Loucy (cell line): ENCODE measurements around the gene B3GAT3.

ENCODE experiments used
- H2AFZ ChIP-seq: fragments of 200-600 bp; sonication (generic); 2 replicates; pipeline ENCODE4 v1.6.0; 2016; ENCODE audit warnings: antibody characterized with exemption, mild to moderate bottlenecking, low read length, moderate library complexity
- H3F3A ChIP-seq: fragments of 200-600 bp; 2 replicates; pipeline ENCODE4 v1.6.0; 2016; ENCODE audit warnings: antibody characterized with exemption, low read depth, mild to moderate bottlenecking
- H3K27me3 ChIP-seq: fragments of 200-600 bp; sonication (generic); 2 replicates; pipeline ENCODE4 v1.6.1; 2014; ENCODE audit warnings: low read length, mild to moderate bottlenecking; ENCODE audit not compliant: insufficient read depth, poor library complexity, severe bottlenecking
- H3K36me3 ChIP-seq: fragments of 200-600 bp; sonication (generic); 2 replicates; pipeline ENCODE4 v1.6.1; 2016; ENCODE audit warnings: low read length; ENCODE audit not compliant: insufficient read depth
- H3K4me1 ChIP-seq: fragments of 200-600 bp; sonication (generic); 2 replicates; pipeline ENCODE4 v1.5.1; 2014; ENCODE audit warnings: low read length, mild to moderate bottlenecking; ENCODE audit not compliant: insufficient read depth, poor library complexity, severe bottlenecking
- H3K4me2 ChIP-seq: fragments of 200-600 bp; sonication (generic); 2 replicates; pipeline ENCODE4 v1.6.0; 2014; ENCODE audit warnings: antibody characterized with exemption, low read length, low read depth, mild to moderate bottlenecking; ENCODE audit not compliant: poor library complexity, severe bottlenecking
- H3K4me3 ChIP-seq: fragments of 200-600 bp; sonication (generic); 2 replicates; pipeline ENCODE4 v1.5.1; 2014; ENCODE audit warnings: low read length, mild to moderate bottlenecking, mixed read lengths; ENCODE audit not compliant: poor library complexity, severe bottlenecking
- H3K79me2 ChIP-seq: fragments of 200-600 bp; sonication (generic); 2 replicates; pipeline ENCODE4 v1.6.1; 2014; ENCODE audit warnings: low read length; ENCODE audit not compliant: insufficient read depth
- H3K9ac ChIP-seq: fragments of 200-600 bp; sonication (generic); 2 replicates; pipeline ENCODE4 v1.6.0; 2014; ENCODE audit warnings: mild to moderate bottlenecking, low read depth, low read length, moderate library complexity; ENCODE audit not compliant: poor library complexity, severe bottlenecking
- H3K9me2 ChIP-seq: fragments of 200-600 bp; sonication (generic); replicated peaks from 2 replicates; pipeline ENCODE4 v1.6.1; 2016; ENCODE audit warnings: low read depth, low read length, mixed read lengths
- H3K9me3 ChIP-seq: fragments of 200-600 bp; sonication (generic); 2 replicates; pipeline ENCODE4 v1.6.1; 2014; ENCODE audit warnings: mild to moderate bottlenecking, antibody characterized with exemption, low read length, low read depth; ENCODE audit not compliant: insufficient read depth
- H4K20me1 ChIP-seq: fragments of 200-600 bp; sonication (generic); 2 replicates; pipeline ENCODE4 v1.6.0; 2014; ENCODE audit warnings: antibody characterized with exemption, low read length, mild to moderate bottlenecking; ENCODE audit not compliant: insufficient read depth, poor library complexity, severe bottlenecking
- CTCF ChIP-seq: fragments of 200-600 bp; sonication (generic); conservative IDR thresholded peaks from 2 replicates; pipeline ENCODE4 v1.5.1; 2014; ENCODE audit warnings: mild to moderate bottlenecking, antibody characterized with exemption, low read length
- EZH2phosphoT487 ChIP-seq: fragments of 200-600 bp; IDR thresholded peaks from 2 replicates; pipeline ENCODE4 v1.6.1; 2018; ENCODE audit warnings: antibody characterized with exemption, mild to moderate bottlenecking, moderate library complexity, borderline replicate concordance

B3GAT3 gene

GRCh38 chr11:62612366-62613290 lies 9.2 kb downstream of the B3GAT3 start, which contains the start of the genes EML3 and ROM1:
Gene EML3 (minus strand): TSS chr11:62612775. CDS start chr11:62612457, 318 bp downstream.
Gene ROM1 (plus strand): TSS chr11:62613257. CDS start chr11:62613282, 25 bp downstream.
- H3K4me3 ChIP-seq, result peak within 1 kb of the TSS; percentile 90
- no peaks in the 10 kb centered on the region for H3K27me3 ChIP-seq
- H2AFZ ChIP-seq, result peak within 1 kb of the TSS; percentile 80
- no peaks in the 10 kb centered on the region for H4K20me1 ChIP-seq
- peaks cover 14% of the 10 kb centered on the region; the same call in 1 of the 2 replicates for H3K79me2 ChIP-seq
- peak within 1 kb of the TSS; percentile 81 for H3K4me2 ChIP-seq
- peaks cover 8% of the 10 kb centered on the region for H3F3A ChIP-seq
- H3K9ac ChIP-seq, result peak within 1 kb of the TSS; percentile 80
- TF ChIP-seq EZH2phosphoT487, result no peak
- TF ChIP-seq CTCF, result peak; percentile 91
- H3K9me3 ChIP-seq, result no peaks in the 10 kb centered on the region
- no peaks in the 10 kb centered on the region for H3K36me3 ChIP-seq
- H3K4me1 ChIP-seq, result peaks cover 23% of the 10 kb centered on the region
- no peaks in the 10 kb centered on the region for H3K9me2 ChIP-seq

- no peak for TF ChIP-seq CTCF
- no peak for TF ChIP-seq EZH2phosphoT487
- H2AFZ ChIP-seq, result peak overlapping the region; percentile 79
Measured at GRCh38 chr11:62611705-62612365, 10.0 kb downstream of the B3GAT3 start.

GRCh38 chr11:62610814-62611704 lies 10.7 kb downstream of the B3GAT3 start:
- no peaks in the 10 kb centered on the region for H3K9me3 ChIP-seq
- H3K79me2 ChIP-seq, result peaks cover 14% of the 10 kb centered on the region; the same call in 1 of the 2 replicates
- no peaks in the 10 kb centered on the region for H4K20me1 ChIP-seq
- H3K36me3 ChIP-seq, result no peaks in the 10 kb centered on the region
- H3K4me3 ChIP-seq, result peak overlapping the region; percentile 90
- H3K9ac ChIP-seq, result peak overlapping the region; percentile 80
- H2AFZ ChIP-seq, result 0 out of 2 replicates have a peak overlapping the region, but pooled peaks have one; percentile 79
- H3K9me2 ChIP-seq, result no peaks in the 10 kb centered on the region
- H3K4me1 ChIP-seq, result peaks cover 27% of the 10 kb centered on the region
- H3K4me2 ChIP-seq, result peak overlapping the region; percentile 81
- peaks cover 8% of the 10 kb centered on the region for H3F3A ChIP-seq
- no peaks in the 10 kb centered on the region for H3K27me3 ChIP-seq
- no peak for TF ChIP-seq EZH2phosphoT487
- no peak for TF ChIP-seq CTCF

More at GRCh38 chr11:62611705-62612365, 10.0 kb downstream of the B3GAT3 start:
- Histone ChIP-seq H3K9ac (peak overlapping the region; percentile 80), H3K9me2 (no peaks in the 10 kb centered on the region), H3K36me3 (no peaks in the 10 kb centered on the region), H3K27me3 (no peaks in the 10 kb centered on the region), H4K20me1 (no peaks in the 10 kb centered on the region), H3K4me1 (peaks cover 27% of the 10 kb centered on the region), H3K4me3 (peak overlapping the region; percentile 90), H3F3A (peaks cover 8% of the 10 kb centered on the region), H3K4me2 (peak overlapping the region; percentile 81), H3K9me3 (no peaks in the 10 kb centered on the region), H3K79me2 (peaks cover 14% of the 10 kb centered on the region; the same call in 1 of the 2 replicates)
